H1 (cell line): Measurements from ENCODE around the gene SCYGR4. TPM values are rescaled to one million over a fixed set of nuclear protein-coding genes. Genes with fewer than 3 reads are reported as not detected.

Experiments used
- CTCF ChIA-PET: fragments of 300-600 bp; sonication (Branson Sonifier 250); formaldehyde crosslinking; loops from one replicate; lab custom pipeline; 2021; ENCODE audit not compliant: partially characterized antibody; lab: Charles Lee
- POLR2A ChIA-PET: fragments of 300-600 bp; sonication (Branson Sonifier 250); formaldehyde crosslinking; loops from one replicate; lab custom pipeline; 2021; ENCODE audit warnings: inconsistent platforms; ENCODE audit not compliant: partially characterized antibody; lab: Charles Lee
- DNase-seq, 2 experiments: peaks; one replicate each; pipeline versions ENCODE4 v3.0.0 to v3.0.0-alpha.2; 2010 to 2022; ENCODE audit warnings: low spot score in 2 of 2, low read depth in 1 of 2, mixed read lengths in 1 of 2
- FAIRE-seq: peaks from 2 replicates; lab custom pipeline; 2011; peaks lifted over from hg19 to GRCh38; lab: Jason Lieb, UNC
- H2AFZ ChIP-seq: 2 replicates; pipeline ENCODE4 v1.8.1; 2012; ENCODE audit warnings: low read length, inconsistent platforms
- H2AK5ac ChIP-seq: 2 replicates; pipeline ENCODE4 v1.6.1; 2013; ENCODE audit warnings: low read depth, low read length
- H2BK120ac ChIP-seq: replicated peaks from 2 replicates; pipeline ENCODE3; 2013; ENCODE audit warnings: low read depth, low read length, inconsistent platforms
- H2BK12ac ChIP-seq: 2 replicates; pipeline ENCODE4 v1.6.1; 2013; ENCODE audit warnings: low read depth, low read length
- H2BK15ac ChIP-seq: 2 replicates; pipeline ENCODE4 v1.6.1; 2013; ENCODE audit warnings: low read length
- H2BK20ac ChIP-seq: 2 replicates; pipeline ENCODE4 v1.6.1; 2013; ENCODE audit warnings: low read length
- H2BK5ac ChIP-seq: 2 replicates; pipeline ENCODE4 v1.6.1; 2013; ENCODE audit warnings: low read depth, low read length
- H3K14ac ChIP-seq: 2 replicates; pipeline ENCODE4 v1.6.1; 2013; ENCODE audit warnings: inconsistent platforms; ENCODE audit not compliant: insufficient read length
- H3K18ac ChIP-seq: 2 replicates; pipeline ENCODE4 v1.6.1; 2013; ENCODE audit warnings: low read length; ENCODE audit errors: extremely low read depth
- H3K23ac ChIP-seq: 2 replicates; pipeline ENCODE4 v1.6.1; 2013; ENCODE audit warnings: inconsistent platforms; ENCODE audit not compliant: insufficient read length
- H3K23me2 ChIP-seq: 2 replicates; pipeline ENCODE4 v1.6.1; 2013; ENCODE audit warnings: low read depth, low read length
- H3K27ac ChIP-seq: 2 replicates; pipeline ENCODE4 v1.6.1; 2011; ENCODE audit warnings: low read depth, low read length, inconsistent platforms
- H3K27me3 ChIP-seq, 4 experiments: replicated peaks in 1 of 4; 1 replicate in 1 of 4; 2 replicates in 3 of 4; pipeline versions ENCODE4 v1.6.1 to v1.8.1; 2011 to 2013; ENCODE audit warnings: low read length in 3 of 4, mild to moderate bottlenecking in 3 of 4, inconsistent platforms in 2 of 4, mixed read lengths in 2 of 4, moderate library complexity in 1 of 4; ENCODE audit not compliant: control insufficient read depth in 3 of 4, insufficient read depth in 3 of 4; ENCODE audit errors: extremely low read depth in 1 of 4
- H3K36me3 ChIP-seq, 4 experiments: 2 replicates each; pipeline versions ENCODE4 v1.6.1 to v1.8.1; 2011 to 2013; ENCODE audit warnings: mild to moderate bottlenecking in 4 of 4, low read length in 3 of 4, moderate library complexity in 2 of 4, control low read depth in 1 of 4, inconsistent platforms in 1 of 4; ENCODE audit not compliant: insufficient read depth in 4 of 4, control insufficient read depth in 2 of 4
- H3K4ac ChIP-seq: replicated peaks from 2 replicates; pipeline ENCODE3; 2013; ENCODE audit warnings: low read length, low read depth, mixed read lengths, inconsistent platforms; ENCODE audit not compliant: insufficient read length
- H3K4me1 ChIP-seq, 4 experiments: replicated peaks in 1 of 4; 1 replicate in 1 of 4; 2 replicates in 3 of 4; pipeline versions ENCODE4 v1.6.1 to v1.8.1; 2011 to 2013; ENCODE audit warnings: low read length in 3 of 4, inconsistent platforms in 2 of 4, mixed read lengths in 1 of 4; ENCODE audit not compliant: insufficient read depth in 4 of 4, control insufficient read depth in 3 of 4
- H3K4me2 ChIP-seq, 2 experiments: 2 replicates each; pipeline versions ENCODE4 v1.6.1 to v1.8.1; 2011 to 2013; ENCODE audit warnings: low read depth in 2 of 2, low read length in 2 of 2, control low read depth in 1 of 2, inconsistent platforms in 1 of 2, mild to moderate bottlenecking in 1 of 2; ENCODE audit not compliant: insufficient read depth in 1 of 2
- H3K4me3 ChIP-seq, 4 experiments: fragments of 200-600, 300-600 bp in 1 of 4; sonication (generic), shearing (Covaris generic), sonication (Bioruptor Twin) in 1 of 4; 2 replicates each; pipeline versions ENCODE4 v1.5.1 to v1.8.1; 2011 to 2016; ENCODE audit warnings: low read length in 4 of 4, low read depth in 3 of 4, control low read depth in 2 of 4, inconsistent platforms in 2 of 4, mild to moderate bottlenecking in 2 of 4, mixed read lengths in 1 of 4, moderate library complexity in 1 of 4; ENCODE audit not compliant: insufficient read depth in 2 of 4; ENCODE audit errors: extremely low read depth in 1 of 4
- H3K56ac ChIP-seq: replicated peaks from 2 replicates; pipeline ENCODE3; 2013; ENCODE audit warnings: low read depth, mild to moderate bottlenecking, mixed read lengths, low read length, inconsistent platforms; ENCODE audit not compliant: insufficient read length
- H3K79me1 ChIP-seq: 2 replicates; pipeline ENCODE4 v1.6.1; 2013; ENCODE audit warnings: low read depth, low read length, control low read depth
- H3K79me2 ChIP-seq, 2 experiments: 2 replicates each; pipeline versions ENCODE4 v1.6.1 to v1.8.1; 2012 to 2013; ENCODE audit warnings: low read length in 2 of 2, mild to moderate bottlenecking in 2 of 2, inconsistent platforms in 1 of 2; ENCODE audit not compliant: insufficient read depth in 2 of 2, control insufficient read depth in 1 of 2
- H3K9ac ChIP-seq, 4 experiments: replicated peaks in 1 of 4; 1 replicate in 1 of 4; 2 replicates in 3 of 4; pipeline versions ENCODE4 v1.6.1 to v1.8.1; 2011 to 2013; ENCODE audit warnings: low read depth in 3 of 4, low read length in 3 of 4, control low read depth in 2 of 4, mild to moderate bottlenecking in 2 of 4, moderate library complexity in 2 of 4, inconsistent platforms in 1 of 4; ENCODE audit errors: extremely low read depth in 1 of 4
- H3K9me3 ChIP-seq, 2 experiments: 2 replicates each; pipeline versions ENCODE4 v1.6.1 to v1.8.1; 2012 to 2013; ENCODE audit warnings: mild to moderate bottlenecking in 2 of 2, moderate library complexity in 2 of 2, control low read depth in 1 of 2, inconsistent platforms in 1 of 2, low read depth in 1 of 2, low read length in 1 of 2, mixed read lengths in 1 of 2; ENCODE audit not compliant: insufficient read depth in 2 of 2
- H4K20me1 ChIP-seq, 2 experiments: replicated peaks in 1 of 2; 2 replicates each; pipeline versions ENCODE3 to v1.8.1; 2011 to 2013; ENCODE audit warnings: inconsistent platforms in 2 of 2, low read length in 2 of 2, mild to moderate bottlenecking in 1 of 2; ENCODE audit not compliant: insufficient read depth in 2 of 2, control insufficient read depth in 1 of 2
- H4K5ac ChIP-seq: 2 replicates; pipeline ENCODE4 v1.6.1; 2013; ENCODE audit warnings: low read length, low read depth, mixed read lengths, inconsistent platforms; ENCODE audit not compliant: insufficient read length
- H4K8ac ChIP-seq: 2 replicates; pipeline ENCODE4 v1.8.0; 2013; ENCODE audit warnings: mild to moderate bottlenecking, moderate library complexity, low read length, inconsistent platforms; ENCODE audit not compliant: insufficient read depth; ENCODE audit errors: extremely low read depth
- H4K91ac ChIP-seq: replicated peaks from 2 replicates; pipeline ENCODE3; 2013; ENCODE audit warnings: low read length, mixed read lengths, inconsistent platforms; ENCODE audit not compliant: insufficient read length
- GTF2F1 ChIP-seq: IDR thresholded peaks from 2 replicates; pipeline ENCODE4 v1.6.1; 2012; ENCODE audit warnings: low read depth, low read length, improper control_type of control experiment, borderline replicate concordance
- PHF8 ChIP-seq: fragments of 200-600 bp; sonication (generic); conservative IDR thresholded peaks from 2 replicates; pipeline ENCODE4 v1.7.1; 2012; ENCODE audit warnings: low read depth, mild to moderate bottlenecking, inconsistent platforms, low read length, moderate library complexity
- WGBS, 2 experiments: shearing (Covaris generic) in 1 of 2; methylation state at CpG; one replicate each; pipeline versions ENCODE4 v1.1.6 to v1.1.7; 2013 to 2015; ENCODE audit warnings: low lambda C conversion rate in 2 of 2, mixed read lengths in 2 of 2, inconsistent platforms in 1 of 2, low coverage in 1 of 2, missing lambda C conversion rate in 1 of 2; ENCODE audit not compliant: insufficient replicate concordance in 2 of 2, insufficient coverage in 1 of 2, insufficient read length in 1 of 2; ENCODE audit errors: extremely low coverage in 1 of 2, missing lambda C conversion rate in 1 of 2; 5-methylcytosine and 5-hydroxymethylcytosine counted together
- polyA plus RNA-seq, 7 experiments: library from polyadenylated mRNA; depleted of rRNA in 3 of 7; stranded (reverse) in 5 of 7; unstranded in 2 of 7; fragments of >200 nt in 5 of 7; fragments of 200-250 nt in 2 of 7; gene quantifications; 1 replicate in 5 of 7; 2 replicates in 1 of 7; 4 replicates in 1 of 7; pipeline versions ENCODE4 v1.2.1 to v1.2.3, GENCODE V29; 2011 to 2013; ENCODE audit warnings: missing spikeins in 2 of 7, mixed read lengths in 2 of 7
- total RNA-seq: library from RNA; stranded (reverse); fragmentation: NEBNext Ultra II Directional; extraction: Animal tissue kit (Norgen Biotek cat#: 25700); gene quantifications from 2 replicates; pipeline ENCODE4 v1.2.1, GENCODE V29; 2021

Gene SCYGR4
- total and polyA plus RNA-seq, 2 of the 8 experiments (the other 6 are each of a cell fraction or from before 2014, with no cell fraction given) = not detected

DNA sequence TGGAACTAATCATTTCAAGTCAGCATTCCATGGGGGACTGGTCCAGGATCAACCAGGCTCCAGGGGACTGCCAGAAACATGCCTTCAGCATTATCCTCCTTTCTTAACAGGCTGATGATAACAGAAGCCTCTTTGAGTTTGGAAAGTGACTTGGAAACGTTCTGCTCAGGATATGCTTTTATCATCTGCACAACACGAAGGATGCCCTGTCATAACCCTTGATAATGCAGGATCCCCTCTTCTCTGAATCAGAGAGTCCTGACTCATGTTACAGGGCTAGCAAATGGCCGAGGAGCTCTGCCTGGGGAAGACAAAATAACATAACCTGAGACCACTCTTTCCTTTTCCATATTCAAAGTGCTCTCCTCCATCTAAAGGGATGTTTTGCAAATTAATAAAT, 9.4 kb upstream of the SCYGR4 start:
- no peak for FAIRE-seq

More for the DNA sequence above, 9.4 kb upstream of the SCYGR4 start:
- Histone ChIP-seq H4K91ac (no peak overlapping the region), H3K14ac (no peak overlapping the region), H2BK120ac (no peak overlapping the region), H4K20me1 (no peaks in the 10 kb centered on the region), H3K79me1 (no peaks in the 10 kb centered on the region), H3K4ac (no peak overlapping the region), H3K79me2 (no peaks in the 10 kb centered on the region), H2AFZ (peak overlapping the region; percentile 29; the same call in 1 of the 2 replicates), H2BK5ac (no peak overlapping the region), H3K23me2 (no peaks in the 10 kb centered on the region), H3K9ac (no peak overlapping the region), H3K27ac (no peak overlapping the region), H3K18ac (no peak overlapping the region), H4K5ac (no peak overlapping the region), H3K4me3 (no peak overlapping the region), H3K56ac (no peak overlapping the region), H3K4me2 (no peak overlapping the region), H2BK20ac (no peak overlapping the region), H2AK5ac (no peak overlapping the region), H2BK15ac (no peak overlapping the region), H3K27me3 (no peaks in the 10 kb centered on the region), H3K9me3 (no peaks in the 10 kb centered on the region), H3K36me3 (no peaks in the 10 kb centered on the region), H2BK12ac (no peak overlapping the region), H3K4me1 (no peaks in the 10 kb centered on the region), H3K23ac (no peak overlapping the region), H4K8ac (no peak overlapping the region)
- 98% methylated on average over 3 of the region's 3 CpGs; no CpG with 5 or more reads in 1 of the 2 experiments for WGBS, 2 experiments
- DNase-seq = no peak
- TF ChIP-seq PHF8 = no peak
- no peak for TF ChIP-seq GTF2F1
- CTCF ChIA-PET = interaction anchor here (0.5 kb wide), 1 partner anchor 482 kb away, joined by 3 read pairs; no protein-coding TSS in a partner anchor
- POLR2A ChIA-PET = no interaction called here
